Suprapubic skin (tissue), 4 donors: Measurements from ENCODE around the gene PPP1R9B.

ENCODE experiments used
- EP300 ChIP-seq: sonication (generic); formaldehyde crosslinking; IDR thresholded peaks from one replicate; pipeline ENCODE4 v1.6.1; 2017; ENCODE audit warnings: antibody characterized with exemption
- POLR2A ChIP-seq, 2 donors: fragments of 450-650 bp; IDR thresholded peaks; one replicate each; pipeline ENCODE4 v1.6.1; 2017; ENCODE audit warnings: antibody characterized with exemption in 2 of 2, mild to moderate bottlenecking in 2 of 2, moderate library complexity in 2 of 2
- POLR2AphosphoS5 ChIP-seq, 3 donors: sonication (generic); formaldehyde crosslinking; IDR thresholded peaks; one replicate each; pipeline ENCODE4 v1.6.1; 2017; ENCODE audit warnings: antibody characterized with exemption in 3 of 3
- TF ChIP-seq, protein P1 (sequence below), 2 donors: fragments of 200-600 bp in 1 of 2; fragments of 450-650 bp in 1 of 2; sonication (generic) in 1 of 2; IDR thresholded peaks; one replicate each; pipeline ENCODE4 v1.5.1; 2016 to 2019; ENCODE audit warnings: antibody characterized with exemption in 2 of 2, mild to moderate bottlenecking in 1 of 2, moderate library complexity in 1 of 2

DNA sequence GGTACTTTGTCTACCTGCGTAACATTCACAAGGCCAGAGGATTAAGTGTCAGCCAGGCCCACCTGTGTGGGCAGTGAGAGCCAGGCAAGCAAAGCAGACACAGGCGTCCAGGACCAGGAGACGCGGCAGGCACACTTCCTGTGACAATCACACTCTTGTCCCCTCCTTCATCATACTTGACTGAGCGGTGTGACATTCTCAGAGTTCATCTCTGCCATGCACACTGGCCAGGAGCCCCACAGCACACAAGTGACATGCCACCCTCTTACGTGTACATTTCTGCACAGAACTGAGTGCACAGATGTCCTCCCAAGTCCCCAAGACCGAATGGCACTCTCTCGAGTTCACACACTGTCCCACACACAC, 8.7 kb downstream of the PPP1R9B start:
- TF ChIP-seq, protein P1, sequence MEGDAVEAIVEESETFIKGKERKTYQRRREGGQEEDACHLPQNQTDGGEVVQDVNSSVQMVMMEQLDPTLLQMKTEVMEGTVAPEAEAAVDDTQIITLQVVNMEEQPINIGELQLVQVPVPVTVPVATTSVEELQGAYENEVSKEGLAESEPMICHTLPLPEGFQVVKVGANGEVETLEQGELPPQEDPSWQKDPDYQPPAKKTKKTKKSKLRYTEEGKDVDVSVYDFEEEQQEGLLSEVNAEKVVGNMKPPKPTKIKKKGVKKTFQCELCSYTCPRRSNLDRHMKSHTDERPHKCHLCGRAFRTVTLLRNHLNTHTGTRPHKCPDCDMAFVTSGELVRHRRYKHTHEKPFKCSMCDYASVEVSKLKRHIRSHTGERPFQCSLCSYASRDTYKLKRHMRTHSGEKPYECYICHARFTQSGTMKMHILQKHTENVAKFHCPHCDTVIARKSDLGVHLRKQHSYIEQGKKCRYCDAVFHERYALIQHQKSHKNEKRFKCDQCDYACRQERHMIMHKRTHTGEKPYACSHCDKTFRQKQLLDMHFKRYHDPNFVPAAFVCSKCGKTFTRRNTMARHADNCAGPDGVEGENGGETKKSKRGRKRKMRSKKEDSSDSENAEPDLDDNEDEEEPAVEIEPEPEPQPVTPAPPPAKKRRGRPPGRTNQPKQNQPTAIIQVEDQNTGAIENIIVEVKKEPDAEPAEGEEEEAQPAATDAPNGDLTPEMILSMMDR (IDR thresholded peaks at IDR 0.05): no peak
- no peak for TF ChIP-seq POLR2A (IDR thresholded peaks at IDR 0.05)
- no peak for TF ChIP-seq POLR2AphosphoS5 (IDR thresholded peaks at IDR 0.05)
- no peak for TF ChIP-seq EP300
